GM21528 (cell line): ENCODE results near the gene NWD2.

Source experiments
- ATAC-seq: cut with Tn5 transposase; IDR thresholded peaks from one replicate; pipeline ENCODE4 v1.9.1; 2021; ENCODE audit warnings: mild to moderate bottlenecking, moderate library complexity; ENCODE audit not compliant: unreplicated experiment, low FRiP score

The NWD2 gene

DNA sequence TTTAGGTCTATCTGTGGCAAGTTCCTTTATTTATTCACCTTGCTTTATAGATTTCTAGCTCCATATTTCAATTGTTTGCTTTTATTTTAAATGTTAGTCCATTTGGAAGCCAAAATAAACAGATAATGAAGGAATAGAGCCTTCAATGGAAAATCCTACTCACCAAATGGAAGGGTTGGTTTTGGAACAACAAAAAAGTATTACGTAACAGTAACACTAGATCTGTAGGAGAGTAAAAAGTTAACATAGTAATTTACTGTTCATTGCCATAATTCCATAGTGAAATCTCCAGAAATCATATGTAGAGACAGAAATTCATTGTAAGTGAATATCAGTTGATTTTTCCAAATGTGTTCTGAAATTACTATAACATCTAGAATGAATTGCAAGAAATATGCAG, 34.6 kb downstream of the NWD2 start:
- no peak for ATAC-seq

DNA sequence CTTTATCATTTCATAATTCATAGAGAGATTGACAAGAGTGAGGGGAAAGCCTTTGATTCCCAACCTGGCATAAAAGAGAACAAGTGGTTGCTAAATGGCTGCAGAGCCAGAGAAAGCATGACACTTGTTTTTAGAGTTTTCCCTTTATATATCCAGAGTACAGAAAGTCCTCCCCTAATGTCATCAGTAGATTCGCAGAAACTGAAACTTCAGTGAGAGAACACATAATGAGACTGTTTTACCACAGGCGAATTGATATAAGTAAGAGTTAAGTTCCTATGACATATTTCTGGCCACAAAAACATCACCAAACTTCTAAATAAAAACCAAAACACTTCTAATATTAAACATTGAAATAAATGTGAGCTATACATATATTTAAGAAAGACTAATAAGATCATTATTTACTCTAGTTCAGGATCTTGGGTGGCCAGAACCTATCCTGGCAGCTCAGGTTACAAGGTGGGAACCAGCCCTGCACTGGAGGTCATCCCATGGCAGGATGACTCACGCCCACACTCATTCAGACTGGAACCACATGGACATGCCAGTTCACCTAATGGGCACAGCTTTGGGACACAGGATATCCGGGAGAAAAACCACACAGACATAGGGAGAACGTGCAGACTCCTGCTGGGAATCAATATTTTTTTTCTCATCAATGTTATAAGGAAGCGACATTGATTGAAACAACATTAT, 35.5 kb downstream of the NWD2 start:
- ATAC-seq, result no peak

DNA sequence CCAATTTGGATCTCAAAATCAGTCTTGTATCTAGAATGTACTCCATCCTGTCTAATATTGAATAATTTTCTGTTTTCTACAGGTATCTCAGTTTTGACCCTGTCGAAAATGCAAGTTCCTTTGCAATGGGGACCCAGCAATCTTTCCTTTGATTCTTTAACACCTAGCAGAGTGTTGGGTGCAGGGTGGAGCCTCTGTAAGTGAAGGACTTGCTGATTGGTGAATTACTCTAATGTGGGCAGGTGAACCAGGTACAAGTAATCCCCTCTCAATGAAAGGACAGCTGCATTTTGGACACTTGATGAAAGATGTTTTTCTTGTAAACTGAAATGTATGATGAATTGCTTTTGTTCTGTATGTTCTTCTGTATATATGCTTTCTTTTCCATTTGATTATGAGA, 54.9 kb downstream of the NWD2 start:
- no peak for ATAC-seq

DNA sequence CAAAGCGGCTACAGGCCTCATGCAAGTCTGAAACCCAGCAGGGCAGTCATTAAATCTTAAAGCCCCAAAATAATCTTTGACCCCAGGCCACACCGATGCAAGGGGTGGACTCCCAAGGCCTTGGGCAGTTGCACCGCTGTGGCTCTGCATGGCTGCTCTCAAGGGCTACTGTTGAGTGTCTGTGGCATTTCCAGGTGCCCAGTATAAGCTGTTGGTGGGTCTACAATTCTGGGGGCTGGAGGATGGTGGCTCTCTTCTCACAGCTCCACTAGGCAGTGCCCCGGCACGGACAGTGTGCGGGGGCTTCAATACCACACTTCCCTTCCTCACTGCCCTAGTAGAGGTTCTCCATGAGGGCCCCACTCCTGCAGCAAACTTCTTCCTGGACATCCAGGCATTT, 60.1 kb downstream of the NWD2 start:
- ATAC-seq, result no peak

DNA sequence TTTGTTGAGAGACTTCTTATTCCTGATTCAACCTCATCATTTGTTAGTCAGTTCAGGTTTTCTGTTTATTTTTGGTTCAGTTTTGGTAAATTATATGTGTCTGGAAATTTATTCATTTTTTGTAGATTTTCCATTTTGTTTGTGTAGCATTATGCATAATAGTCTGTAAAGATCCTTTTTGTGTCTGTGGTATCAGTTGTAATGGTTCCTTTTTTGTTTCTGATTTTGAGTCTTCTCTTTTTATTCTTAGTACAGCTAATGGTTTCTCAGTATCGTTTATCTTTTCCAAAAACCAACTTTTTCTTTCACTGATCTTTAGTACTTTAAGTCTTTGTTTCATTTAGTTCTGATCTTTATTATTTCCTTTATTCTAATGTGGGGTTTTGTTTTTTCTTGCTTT, 61.4 kb downstream of the NWD2 start:
- no peak for ATAC-seq

DNA sequence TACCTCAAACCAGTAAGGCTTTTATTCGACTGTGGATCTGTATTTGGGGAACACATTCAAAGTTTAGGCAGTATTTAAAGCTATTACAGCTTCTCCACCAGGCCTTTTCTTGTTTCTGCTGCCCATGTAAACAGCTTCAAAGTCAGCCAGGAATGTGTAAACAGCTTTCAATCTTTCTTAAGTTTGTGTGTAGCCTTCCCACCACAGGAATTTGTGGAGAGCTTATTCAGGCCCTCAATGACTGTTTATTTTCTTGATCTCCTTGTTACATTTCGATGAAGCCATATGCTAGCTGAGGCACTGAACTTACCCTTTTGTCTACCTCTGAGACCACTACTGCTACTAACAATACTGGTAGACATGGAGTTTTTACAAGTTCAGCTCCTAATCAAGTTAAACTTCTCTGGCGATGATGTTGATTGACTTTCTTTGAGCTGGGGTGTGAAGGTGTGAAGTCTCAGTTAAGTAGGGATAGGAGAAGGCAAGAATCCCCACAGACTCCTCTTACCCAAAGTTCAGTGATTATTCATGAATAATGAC, 72.6 kb downstream of the NWD2 start:
- ATAC-seq, result no peak

DNA sequence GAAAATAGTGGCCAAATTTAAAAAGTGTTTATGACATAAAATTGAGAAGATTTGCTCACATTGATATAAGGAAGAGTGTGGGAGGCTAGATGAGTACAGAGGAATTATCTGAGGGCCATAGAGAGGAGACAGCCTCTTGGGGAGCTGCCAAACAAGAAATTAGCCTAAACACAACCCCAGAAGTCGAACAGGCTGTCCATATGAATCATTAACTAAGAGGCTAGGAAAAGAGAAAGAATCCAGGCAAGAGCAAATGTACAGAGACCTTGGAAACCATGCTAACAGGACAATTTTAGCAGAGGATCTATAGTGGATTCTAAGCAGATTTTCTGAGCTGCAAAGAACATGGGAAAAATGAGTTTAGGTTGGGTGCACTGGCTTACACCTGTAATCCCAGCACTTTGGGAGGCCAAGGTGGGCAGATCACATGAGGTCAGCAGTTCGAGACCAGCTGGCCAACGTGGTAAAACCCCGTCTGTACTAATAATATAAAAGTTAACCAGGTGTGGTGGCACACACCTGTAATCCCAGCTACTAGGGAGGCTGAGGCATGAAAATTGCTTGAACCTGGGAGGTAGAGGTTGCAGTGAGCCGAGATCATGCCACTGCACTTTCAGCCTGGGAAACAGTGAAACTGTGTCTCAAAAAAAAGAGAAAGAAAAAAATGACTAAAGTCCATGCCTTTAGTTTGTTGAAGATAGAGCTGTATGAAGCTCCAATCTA, 76.1 kb downstream of the NWD2 start:
- ATAC-seq, result no peak

DNA sequence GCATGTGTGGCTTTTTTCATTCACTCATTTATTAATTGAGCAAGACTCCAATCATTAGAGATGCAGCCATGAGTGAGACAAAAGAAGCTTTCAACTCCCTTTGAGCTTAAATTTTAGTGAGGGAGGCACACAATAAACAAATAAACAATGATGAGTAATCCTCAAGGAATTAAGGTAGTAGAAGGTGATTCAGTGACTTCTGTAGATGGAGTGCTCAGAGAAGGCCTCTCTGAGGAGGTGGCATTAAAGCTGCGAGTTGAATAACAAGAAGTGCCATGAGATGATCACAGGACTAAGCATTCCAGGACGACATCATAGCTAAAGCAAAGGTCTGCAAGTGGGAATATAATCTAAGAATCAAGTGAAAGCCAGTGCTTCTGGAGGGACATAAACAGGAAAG, 77.6 kb downstream of the NWD2 start:
- no peak for ATAC-seq

DNA sequence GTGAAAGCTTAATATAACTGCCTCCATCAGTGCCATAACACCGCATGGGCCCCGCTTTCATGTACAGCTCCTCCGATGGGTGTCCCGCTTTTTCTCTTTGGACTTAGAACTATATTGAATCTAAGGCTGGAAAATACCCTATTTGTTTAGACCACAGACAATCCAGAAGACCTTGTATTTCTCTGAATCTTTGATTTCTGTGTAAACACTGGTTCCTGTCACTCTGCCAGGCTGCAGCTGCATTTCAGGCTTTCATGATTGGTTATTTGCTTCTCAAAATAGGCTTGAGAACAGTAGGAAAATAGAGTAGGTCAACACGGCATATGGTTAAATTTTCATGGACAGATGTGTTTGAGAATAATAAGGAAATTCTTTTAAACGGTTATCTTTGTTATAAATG, 80.0 kb downstream of the NWD2 start:
- no peak for ATAC-seq

DNA sequence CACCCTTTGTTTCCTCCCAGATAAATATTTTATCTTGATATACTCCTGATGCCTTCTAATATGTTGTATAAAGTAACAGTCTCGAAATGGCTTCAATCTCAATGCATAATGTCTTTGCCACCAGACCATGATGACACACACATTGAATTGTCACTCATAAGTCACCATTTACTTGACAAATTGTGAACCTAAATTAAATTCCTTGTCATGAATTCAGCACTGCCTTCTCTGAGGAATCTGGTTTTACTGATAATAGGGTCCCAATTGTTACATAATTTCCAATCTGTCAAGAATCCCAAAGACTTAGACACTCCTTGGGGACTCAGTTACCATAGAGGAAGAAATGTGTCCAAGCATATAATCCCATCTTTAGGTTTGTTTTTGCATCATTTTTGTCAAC, 82.3 kb downstream of the NWD2 start:
- no peak for ATAC-seq

DNA sequence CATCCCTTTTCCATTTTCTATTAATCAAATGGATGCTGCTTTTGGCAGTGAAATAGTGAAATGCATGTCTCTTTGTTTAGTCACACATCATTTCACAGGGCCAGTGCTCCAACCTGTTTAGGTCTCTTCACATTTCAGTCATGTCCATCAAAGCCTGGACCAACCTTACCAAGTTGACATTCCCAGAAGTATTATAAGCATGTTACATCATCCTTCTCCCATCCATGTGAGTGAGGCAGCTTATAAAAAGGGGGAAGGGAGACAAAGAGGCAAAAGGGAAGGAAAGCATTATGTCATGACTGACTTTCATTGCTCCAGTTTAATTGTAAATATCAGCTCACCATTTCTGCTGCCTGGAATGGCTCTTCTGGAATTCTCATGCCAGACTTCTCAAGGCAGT, 94.4 kb downstream of the NWD2 start:
- ATAC-seq, result no peak

DNA sequence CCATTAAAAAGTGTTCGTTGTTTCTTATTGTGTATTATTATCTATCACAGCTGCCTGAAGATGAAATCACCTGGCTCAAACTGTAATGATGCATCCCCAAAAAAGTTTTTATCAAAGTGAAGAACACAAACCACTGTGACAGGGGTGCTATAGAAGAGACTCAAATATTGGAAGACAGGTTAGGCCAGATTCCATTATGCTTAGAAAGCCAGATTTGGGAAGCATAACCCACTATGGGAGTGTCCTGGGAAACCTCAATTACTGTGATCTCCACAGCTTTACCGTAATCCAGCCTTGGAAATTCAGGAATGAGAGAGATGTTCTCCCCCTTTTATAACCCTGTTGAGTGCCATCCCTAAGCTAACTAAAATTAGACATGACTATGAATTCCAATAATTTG, 114.2 kb downstream of the NWD2 start:
- ATAC-seq, result no peak

DNA sequence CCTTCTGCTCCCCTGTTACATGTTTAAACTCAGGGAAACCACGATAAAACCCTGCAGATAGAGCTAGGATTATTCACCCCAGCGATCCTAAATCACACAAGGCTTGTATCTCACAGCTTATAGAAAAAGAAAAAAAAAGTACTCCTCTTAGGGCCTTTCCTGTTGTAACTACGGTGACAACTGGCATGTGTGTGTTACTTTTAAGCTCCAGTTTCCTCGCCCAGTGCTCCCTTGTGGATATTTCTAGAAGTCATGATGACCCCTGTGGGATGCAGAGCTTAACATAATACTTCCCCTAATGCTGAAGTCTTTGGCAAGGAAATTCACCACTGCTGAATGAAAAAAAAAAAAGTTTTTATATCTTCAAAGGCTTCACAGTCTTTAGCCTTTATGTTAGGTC, 114.7 kb downstream of the NWD2 start:
- ATAC-seq, result no peak

DNA sequence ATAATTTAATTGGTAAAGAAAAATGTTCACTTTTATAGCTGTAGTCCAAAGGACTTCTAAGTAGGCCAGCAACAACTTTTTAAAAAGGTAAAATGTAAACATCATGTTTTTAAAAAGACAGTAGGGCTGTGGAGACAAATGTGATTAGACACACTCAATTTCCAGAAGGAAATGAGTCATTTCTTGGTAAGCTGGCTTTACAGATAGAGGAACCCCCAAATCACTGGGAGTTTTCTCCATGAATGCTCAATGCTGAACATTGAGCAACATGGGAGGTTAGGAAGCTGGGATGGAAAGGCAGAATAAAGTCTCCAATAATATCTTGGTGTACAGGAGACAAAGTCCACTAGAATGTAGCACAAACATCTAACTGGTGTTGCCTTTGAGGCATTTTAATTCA, 121.3 kb downstream of the NWD2 start:
- ATAC-seq, result no peak

DNA sequence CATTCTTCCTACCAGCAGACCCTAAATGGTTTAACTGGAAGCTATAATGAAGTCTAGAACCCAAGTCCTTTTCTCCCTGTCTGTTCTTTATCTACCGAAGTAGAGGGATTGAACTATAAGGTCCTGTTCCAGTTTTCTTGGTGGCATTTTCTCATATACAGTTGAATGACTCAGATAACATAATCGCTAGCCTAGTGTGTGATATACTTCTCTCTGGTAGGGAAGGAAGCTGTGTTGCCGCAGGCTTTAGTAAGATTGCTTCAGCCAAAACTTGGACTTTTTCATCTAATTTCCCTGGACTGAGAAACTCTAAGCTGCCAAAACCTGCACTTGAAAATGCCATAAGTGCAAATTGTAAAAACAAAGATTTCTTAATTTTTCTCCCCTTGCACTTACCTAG, 123.4 kb downstream of the NWD2 start:
- ATAC-seq, result no peak

DNA sequence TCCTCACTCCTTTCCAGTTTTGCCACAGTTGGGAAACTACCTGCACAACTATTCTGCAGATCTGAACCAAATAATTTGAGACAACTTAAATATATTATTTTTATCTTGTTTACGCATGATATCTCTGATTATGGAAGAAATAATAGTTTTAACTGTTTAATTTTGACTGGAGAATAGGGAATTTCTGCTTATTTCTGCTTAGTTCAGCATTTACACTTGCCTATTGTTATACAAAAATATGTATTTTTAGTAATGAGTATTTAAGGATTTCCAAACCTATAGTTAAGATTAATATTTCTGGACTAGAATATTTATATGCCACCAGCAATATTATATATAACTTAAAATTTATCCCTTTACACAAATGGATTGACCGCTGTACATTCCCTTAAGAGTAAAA, 125.5 kb downstream of the NWD2 start:
- no peak for ATAC-seq

DNA sequence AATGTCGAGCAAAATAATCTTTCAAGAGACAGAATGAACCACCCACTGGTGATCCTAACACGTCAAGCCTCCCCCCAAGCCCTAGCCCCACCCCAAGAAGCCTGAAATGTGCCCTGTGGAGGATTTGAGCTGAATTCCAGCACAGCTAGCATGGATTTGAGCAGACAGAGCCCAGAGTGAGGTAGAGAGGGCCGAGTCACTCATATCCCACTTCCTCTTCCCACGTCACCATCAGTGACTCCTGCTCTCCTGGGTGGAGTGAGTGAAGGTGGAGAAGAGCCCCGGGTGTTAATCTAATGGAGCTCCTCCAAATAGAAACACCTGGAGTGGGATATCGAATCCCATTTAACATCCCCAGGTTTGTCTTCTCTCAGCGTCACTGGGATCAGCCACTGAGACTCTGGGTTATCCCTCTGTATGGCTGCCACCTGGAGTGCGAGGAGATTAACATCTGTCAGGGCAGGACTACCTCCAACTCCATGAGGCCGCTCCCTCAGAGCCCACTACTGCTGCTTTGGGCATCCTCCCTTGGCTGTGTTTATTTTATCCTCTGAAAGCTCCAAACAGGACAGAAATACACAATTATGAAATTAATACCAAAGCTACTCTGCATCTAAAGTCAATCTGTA, 136.6 kb downstream of the NWD2 start:
- ATAC-seq, result no peak

DNA sequence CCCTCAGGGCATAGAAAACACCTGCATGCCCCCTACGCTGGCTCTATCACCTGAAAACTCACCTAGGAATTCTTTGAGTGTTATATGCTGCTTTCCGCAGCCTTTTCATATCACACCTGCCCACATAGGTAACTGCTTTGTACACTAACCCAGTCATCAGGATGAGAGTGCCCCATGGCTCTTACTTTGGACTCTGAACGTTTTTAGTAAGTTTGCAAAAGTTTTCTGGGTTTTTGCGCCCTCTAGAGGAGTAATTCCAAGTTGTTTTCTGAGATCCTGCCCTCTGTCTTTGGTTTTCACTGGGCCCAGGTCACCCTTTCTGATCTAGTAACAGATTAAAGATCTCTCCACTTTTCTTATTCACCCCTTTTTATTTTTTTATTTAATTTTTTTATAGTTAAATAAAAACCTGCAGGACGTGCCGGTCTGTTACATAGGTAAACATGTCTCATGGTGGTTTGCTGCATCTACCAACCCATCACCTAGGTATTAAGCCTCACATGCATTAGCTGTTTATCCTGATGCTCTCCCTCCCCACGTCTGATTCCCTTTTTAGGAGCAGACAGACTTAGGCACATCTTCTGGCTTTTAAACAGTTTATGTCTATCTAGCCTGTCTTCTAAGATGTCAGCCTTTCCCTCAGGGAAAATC, 139.2 kb downstream of the NWD2 start:
- ATAC-seq, result no peak

DNA sequence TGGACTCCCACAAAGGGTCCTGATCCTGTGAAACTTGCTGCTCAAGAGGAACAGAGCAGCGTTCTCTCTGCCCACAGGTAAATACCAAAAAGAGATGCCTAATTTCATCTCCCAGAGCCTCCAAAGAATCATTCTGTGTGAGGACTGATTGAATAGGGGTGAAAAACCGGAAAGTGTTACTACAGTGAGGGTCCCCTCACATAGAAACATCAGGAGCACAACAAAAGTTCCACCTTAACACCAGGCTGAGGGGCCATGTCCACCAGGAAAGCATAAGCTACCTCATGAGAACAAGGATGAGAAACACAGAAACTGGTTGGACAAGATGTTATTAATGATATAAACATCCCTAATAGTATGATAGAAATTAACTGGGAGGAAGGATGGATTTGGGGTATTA, 140.9 kb downstream of the NWD2 start:
- no peak for ATAC-seq

DNA sequence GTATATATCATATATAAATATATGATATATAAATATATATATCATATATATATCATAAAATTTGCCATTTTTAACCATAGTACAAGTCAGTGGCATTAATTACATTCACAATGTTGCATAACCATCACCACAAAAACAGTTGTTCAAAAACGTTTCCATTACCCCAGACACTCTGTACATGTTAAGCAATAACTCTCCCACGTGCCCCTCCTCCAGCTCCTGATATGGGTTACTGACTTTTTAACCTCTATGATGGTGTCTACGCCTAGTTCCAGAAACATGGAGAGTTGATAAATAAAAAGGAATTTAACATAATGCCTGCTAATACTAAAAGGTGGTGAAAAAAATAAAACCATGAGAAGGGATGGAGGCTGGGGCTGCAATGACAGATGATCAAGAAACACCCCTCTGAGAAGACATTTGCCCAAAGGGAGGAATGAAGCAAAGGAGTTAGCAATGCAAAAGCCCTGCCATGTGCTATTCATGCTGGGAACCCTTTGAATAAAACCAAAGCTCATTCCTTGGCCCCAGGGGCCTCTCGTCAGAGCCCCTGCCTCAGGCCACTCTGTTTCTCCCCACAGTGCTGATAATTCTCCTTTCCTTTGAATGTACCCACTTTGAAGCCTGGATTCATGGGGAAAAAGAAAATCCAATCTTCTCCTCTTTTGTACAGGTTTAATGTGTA, 144.3 kb downstream of the NWD2 start:
- no peak for ATAC-seq

DNA sequence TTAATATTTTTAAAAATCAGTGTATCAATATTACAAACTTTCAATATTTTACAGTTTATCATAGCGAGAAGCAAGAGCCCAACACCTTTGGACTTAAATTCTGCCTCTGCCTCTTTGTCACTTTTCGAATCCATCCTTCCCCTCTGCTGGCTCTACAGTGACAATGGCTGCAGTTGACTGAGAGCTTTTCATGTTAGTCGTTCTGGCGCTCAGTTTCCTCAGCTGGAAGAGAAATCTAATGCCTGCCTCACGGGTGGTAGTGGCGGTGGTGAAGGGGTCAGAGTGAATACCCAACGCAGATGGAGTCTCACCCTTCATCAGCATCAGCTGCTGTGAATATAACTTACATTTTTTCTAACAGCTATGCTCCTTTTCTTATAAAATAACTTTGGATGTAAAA, 144.8 kb downstream of the NWD2 start:
- ATAC-seq, result no peak
